GM23338 (cell line): ENCODE data around the gene KRT32. TPM values are rescaled to one million over a fixed set of nuclear protein-coding genes. Genes with fewer than 3 reads are reported as not detected.

Experiments
- ATAC-seq: fragments of 200-7000 bp; cut with Tn5 transposase; 3 replicates; pipeline ENCODE4 v1.9.1; 2020
- DNase-seq: peaks from one replicate; pipeline ENCODE4 v3.0.0-alpha.2; 2015; ENCODE audit warnings: low spot score
- H2AFZ ChIP-seq: fragments of 200-600 bp; sonication (generic); 2 replicates; pipeline ENCODE4 v1.8.0; 2016; ENCODE audit warnings: antibody characterized with exemption, mild to moderate bottlenecking, moderate library complexity
- H3F3A ChIP-seq: fragments of 200-600 bp; sonication (generic); replicated peaks from 2 replicates; pipeline ENCODE4 v1.8.0; 2017; ENCODE audit warnings: antibody characterized with exemption, mixed run types, low read depth
- H3K27ac ChIP-seq: fragments of 200-600 bp; sonication (generic); 2 replicates; pipeline ENCODE4 v1.6.1; 2016; ENCODE audit warnings: low read depth
- H3K27me3 ChIP-seq: fragments of 200-600 bp; sonication (generic); 2 replicates; pipeline ENCODE4 v1.8.0; 2016; ENCODE audit warnings: mild to moderate bottlenecking, mixed run types, moderate library complexity; ENCODE audit not compliant: insufficient read depth
- H3K36me3 ChIP-seq: fragments of 200-600 bp; sonication (generic); 2 replicates; pipeline ENCODE4 v1.8.0; 2016; ENCODE audit warnings: mild to moderate bottlenecking; ENCODE audit not compliant: insufficient read depth
- H3K4me1 ChIP-seq: fragments of 200-600 bp; sonication (generic); 2 replicates; pipeline ENCODE4 v1.8.0; 2016; ENCODE audit warnings: mild to moderate bottlenecking, moderate library complexity; ENCODE audit not compliant: insufficient read depth
- H3K4me2 ChIP-seq: fragments of 200-600 bp; sonication (generic); 2 replicates; pipeline ENCODE4 v1.7.1; 2017; ENCODE audit warnings: mixed run types
- H3K4me3 ChIP-seq: fragments of 200-600 bp; sonication (generic); 2 replicates; pipeline ENCODE4 v1.6.1; 2016; ENCODE audit warnings: mixed run types
- H3K79me2 ChIP-seq: fragments of 200-600 bp; sonication (generic); replicated peaks from 2 replicates; pipeline ENCODE4 v1.8.0; 2017; ENCODE audit warnings: mild to moderate bottlenecking; ENCODE audit not compliant: insufficient read depth
- H3K9me2 ChIP-seq: fragments of 200-600 bp; sonication (generic); 2 replicates; pipeline ENCODE4 v1.8.0; 2017; ENCODE audit not compliant: insufficient read depth
- H4K20me1 ChIP-seq: fragments of 200-600 bp; sonication (generic); replicated peaks from 2 replicates; pipeline ENCODE4 v1.8.0; 2017; ENCODE audit warnings: mild to moderate bottlenecking; ENCODE audit not compliant: insufficient read depth
- H3K27ac Mint-ChIP-seq: 2 replicates; pipeline ENCODE4 v1.8.0; 2020; ENCODE audit warnings: inconsistent platforms, mild to moderate bottlenecking, moderate library complexity, mixed read lengths
- H3K27me3 Mint-ChIP-seq: 3 replicates; pipeline ENCODE4 v1.8.0; 2022; ENCODE audit warnings: low read depth, mild to moderate bottlenecking, moderate library complexity, mixed read lengths, inconsistent platforms; ENCODE audit not compliant: insufficient read depth, poor library complexity
- H3K36me3 Mint-ChIP-seq: 3 replicates; pipeline ENCODE4 v1.8.0; 2021; ENCODE audit warnings: low read depth, mild to moderate bottlenecking, inconsistent platforms, moderate library complexity, mixed read lengths
- H3K4me1 Mint-ChIP-seq: 3 replicates; pipeline ENCODE4 v1.8.0; 2020; ENCODE audit warnings: mild to moderate bottlenecking, inconsistent platforms, mixed read lengths
- H3K4me3 Mint-ChIP-seq: 3 replicates; pipeline ENCODE4 v1.8.0; 2021; ENCODE audit warnings: moderate library complexity, mild to moderate bottlenecking, inconsistent platforms, mixed read lengths
- H3K9me3 Mint-ChIP-seq: 3 replicates; pipeline ENCODE4 v1.8.0; 2020; ENCODE audit warnings: moderate library complexity, mild to moderate bottlenecking, inconsistent platforms, mixed read lengths
- CREB1 ChIP-seq: fragments of 250-450 bp; sonication (Bioruptor Pico); IDR thresholded peaks from 2 replicates; pipeline ENCODE4 v1.5.0; 2020; ENCODE audit warnings: low read depth, mild to moderate bottlenecking, moderate library complexity
- EZH2 ChIP-seq: fragments of 200-600 bp; sonication (generic); IDR thresholded peaks from one replicate; pipeline ENCODE4 v1.8.0; 2017; ENCODE audit warnings: antibody characterized with exemption, mild to moderate bottlenecking, low read depth; ENCODE audit not compliant: unreplicated experiment
- EZH2phosphoT487 ChIP-seq: fragments of 200-600 bp; sonication (generic); IDR thresholded peaks from one replicate; pipeline ENCODE4 v1.8.1; 2018; ENCODE audit warnings: antibody characterized with exemption; ENCODE audit not compliant: unreplicated experiment
- NANOG ChIP-seq: IDR thresholded peaks from 2 replicates; pipeline ENCODE4 v1.6.1; 2016; ENCODE audit warnings: antibody characterized with exemption, borderline replicate concordance
- POLR2AphosphoS5 ChIP-seq: IDR thresholded peaks from 2 replicates; pipeline ENCODE4 v1.6.1; 2016; ENCODE audit warnings: antibody characterized with exemption, low read depth
- STAT1 ChIP-seq: IDR thresholded peaks from one replicate; pipeline ENCODE4 v1.6.1; 2016; ENCODE audit warnings: antibody characterized with exemption; ENCODE audit not compliant: unreplicated experiment
- ZNF114 ChIP-seq: fragments of 250-450 bp; sonication (Bioruptor Pico); IDR thresholded peaks from 2 replicates; pipeline ENCODE4 v1.5.0; 2020; ENCODE audit warnings: mild to moderate bottlenecking, moderate library complexity
- ZNF331 ChIP-seq: fragments of 250-450 bp; sonication (Bioruptor Pico); IDR thresholded peaks from 2 replicates; pipeline ENCODE4 v1.5.0; 2020; ENCODE audit warnings: low read depth, mild to moderate bottlenecking, moderate library complexity
- polyA plus RNA-seq: library from polyadenylated mRNA; unstranded; fragments of >200 nt; fragmentation: Nextera tagmentation; extraction: Ambion mirVana; gene quantifications from 2 replicates; pipeline ENCODE4 v1.2.1, GENCODE V29; 2016
- total RNA-seq: library from RNA; depleted of rRNA; stranded (reverse); fragments of >200 nt; shearing (Covaris generic); gene quantifications from 2 replicates; pipeline ENCODE4 v1.2.3, GENCODE V29; 2014
- TF ChIP-seq, protein P1 (sequence below), 2 experiments: fragments of 200-600 bp in 1 of 2; sonication (generic) in 1 of 2; conservative IDR thresholded peaks; 2 replicates each; pipeline versions ENCODE4 v1.5.1 to v1.6.1; 2016 to 2017; ENCODE audit warnings: antibody characterized with exemption in 2 of 2, low read depth in 2 of 2, mild to moderate bottlenecking in 2 of 2, moderate library complexity in 1 of 2
- TF ChIP-seq, protein P2 (sequence below): fragments of 250-450 bp; sonication (Bioruptor Pico); IDR thresholded peaks from 2 replicates; pipeline ENCODE4 v1.5.0; 2020; ENCODE audit warnings: mild to moderate bottlenecking, moderate library complexity
- TF ChIP-seq, protein P3 (sequence below): IDR thresholded peaks from one replicate; pipeline ENCODE4 v1.6.1; 2018; ENCODE audit warnings: antibody characterized with exemption; ENCODE audit not compliant: unreplicated experiment

The KRT32 gene
- total and polyA plus RNA-seq, 2 experiments from 2014 or later, result not detected

DNA sequence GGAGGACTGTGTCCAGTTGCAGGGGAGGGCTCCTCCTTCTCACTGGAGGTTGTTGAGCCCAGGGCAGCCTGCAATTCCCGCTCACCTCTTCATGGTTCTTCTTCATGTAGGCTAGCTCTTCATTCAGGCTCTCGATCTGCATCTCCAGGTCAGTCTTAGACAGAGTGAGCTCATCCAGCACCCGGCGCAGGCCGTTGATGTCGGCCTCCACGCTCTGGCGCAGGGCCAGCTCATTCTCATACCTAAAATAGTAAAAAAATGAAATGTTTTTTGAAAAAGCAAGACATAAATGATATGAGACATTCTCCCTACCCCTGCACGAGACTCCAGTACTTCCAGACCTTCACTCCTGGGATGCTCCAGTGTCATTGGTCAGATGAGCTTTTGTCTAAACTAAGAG is 36.0 kb upstream of the KRT32 start:
- TF ChIP-seq ZNF114 (CRISPR knock-in tag), result no peak
- TF ChIP-seq ZNF331 (CRISPR knock-in tag), result no peak
- TF ChIP-seq, protein P1, sequence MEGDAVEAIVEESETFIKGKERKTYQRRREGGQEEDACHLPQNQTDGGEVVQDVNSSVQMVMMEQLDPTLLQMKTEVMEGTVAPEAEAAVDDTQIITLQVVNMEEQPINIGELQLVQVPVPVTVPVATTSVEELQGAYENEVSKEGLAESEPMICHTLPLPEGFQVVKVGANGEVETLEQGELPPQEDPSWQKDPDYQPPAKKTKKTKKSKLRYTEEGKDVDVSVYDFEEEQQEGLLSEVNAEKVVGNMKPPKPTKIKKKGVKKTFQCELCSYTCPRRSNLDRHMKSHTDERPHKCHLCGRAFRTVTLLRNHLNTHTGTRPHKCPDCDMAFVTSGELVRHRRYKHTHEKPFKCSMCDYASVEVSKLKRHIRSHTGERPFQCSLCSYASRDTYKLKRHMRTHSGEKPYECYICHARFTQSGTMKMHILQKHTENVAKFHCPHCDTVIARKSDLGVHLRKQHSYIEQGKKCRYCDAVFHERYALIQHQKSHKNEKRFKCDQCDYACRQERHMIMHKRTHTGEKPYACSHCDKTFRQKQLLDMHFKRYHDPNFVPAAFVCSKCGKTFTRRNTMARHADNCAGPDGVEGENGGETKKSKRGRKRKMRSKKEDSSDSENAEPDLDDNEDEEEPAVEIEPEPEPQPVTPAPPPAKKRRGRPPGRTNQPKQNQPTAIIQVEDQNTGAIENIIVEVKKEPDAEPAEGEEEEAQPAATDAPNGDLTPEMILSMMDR (conservative IDR thresholded peaks at IDR 0.05; ENCODE audit: low read depth in 2 of 2), result no peak
- TF ChIP-seq, protein P2, sequence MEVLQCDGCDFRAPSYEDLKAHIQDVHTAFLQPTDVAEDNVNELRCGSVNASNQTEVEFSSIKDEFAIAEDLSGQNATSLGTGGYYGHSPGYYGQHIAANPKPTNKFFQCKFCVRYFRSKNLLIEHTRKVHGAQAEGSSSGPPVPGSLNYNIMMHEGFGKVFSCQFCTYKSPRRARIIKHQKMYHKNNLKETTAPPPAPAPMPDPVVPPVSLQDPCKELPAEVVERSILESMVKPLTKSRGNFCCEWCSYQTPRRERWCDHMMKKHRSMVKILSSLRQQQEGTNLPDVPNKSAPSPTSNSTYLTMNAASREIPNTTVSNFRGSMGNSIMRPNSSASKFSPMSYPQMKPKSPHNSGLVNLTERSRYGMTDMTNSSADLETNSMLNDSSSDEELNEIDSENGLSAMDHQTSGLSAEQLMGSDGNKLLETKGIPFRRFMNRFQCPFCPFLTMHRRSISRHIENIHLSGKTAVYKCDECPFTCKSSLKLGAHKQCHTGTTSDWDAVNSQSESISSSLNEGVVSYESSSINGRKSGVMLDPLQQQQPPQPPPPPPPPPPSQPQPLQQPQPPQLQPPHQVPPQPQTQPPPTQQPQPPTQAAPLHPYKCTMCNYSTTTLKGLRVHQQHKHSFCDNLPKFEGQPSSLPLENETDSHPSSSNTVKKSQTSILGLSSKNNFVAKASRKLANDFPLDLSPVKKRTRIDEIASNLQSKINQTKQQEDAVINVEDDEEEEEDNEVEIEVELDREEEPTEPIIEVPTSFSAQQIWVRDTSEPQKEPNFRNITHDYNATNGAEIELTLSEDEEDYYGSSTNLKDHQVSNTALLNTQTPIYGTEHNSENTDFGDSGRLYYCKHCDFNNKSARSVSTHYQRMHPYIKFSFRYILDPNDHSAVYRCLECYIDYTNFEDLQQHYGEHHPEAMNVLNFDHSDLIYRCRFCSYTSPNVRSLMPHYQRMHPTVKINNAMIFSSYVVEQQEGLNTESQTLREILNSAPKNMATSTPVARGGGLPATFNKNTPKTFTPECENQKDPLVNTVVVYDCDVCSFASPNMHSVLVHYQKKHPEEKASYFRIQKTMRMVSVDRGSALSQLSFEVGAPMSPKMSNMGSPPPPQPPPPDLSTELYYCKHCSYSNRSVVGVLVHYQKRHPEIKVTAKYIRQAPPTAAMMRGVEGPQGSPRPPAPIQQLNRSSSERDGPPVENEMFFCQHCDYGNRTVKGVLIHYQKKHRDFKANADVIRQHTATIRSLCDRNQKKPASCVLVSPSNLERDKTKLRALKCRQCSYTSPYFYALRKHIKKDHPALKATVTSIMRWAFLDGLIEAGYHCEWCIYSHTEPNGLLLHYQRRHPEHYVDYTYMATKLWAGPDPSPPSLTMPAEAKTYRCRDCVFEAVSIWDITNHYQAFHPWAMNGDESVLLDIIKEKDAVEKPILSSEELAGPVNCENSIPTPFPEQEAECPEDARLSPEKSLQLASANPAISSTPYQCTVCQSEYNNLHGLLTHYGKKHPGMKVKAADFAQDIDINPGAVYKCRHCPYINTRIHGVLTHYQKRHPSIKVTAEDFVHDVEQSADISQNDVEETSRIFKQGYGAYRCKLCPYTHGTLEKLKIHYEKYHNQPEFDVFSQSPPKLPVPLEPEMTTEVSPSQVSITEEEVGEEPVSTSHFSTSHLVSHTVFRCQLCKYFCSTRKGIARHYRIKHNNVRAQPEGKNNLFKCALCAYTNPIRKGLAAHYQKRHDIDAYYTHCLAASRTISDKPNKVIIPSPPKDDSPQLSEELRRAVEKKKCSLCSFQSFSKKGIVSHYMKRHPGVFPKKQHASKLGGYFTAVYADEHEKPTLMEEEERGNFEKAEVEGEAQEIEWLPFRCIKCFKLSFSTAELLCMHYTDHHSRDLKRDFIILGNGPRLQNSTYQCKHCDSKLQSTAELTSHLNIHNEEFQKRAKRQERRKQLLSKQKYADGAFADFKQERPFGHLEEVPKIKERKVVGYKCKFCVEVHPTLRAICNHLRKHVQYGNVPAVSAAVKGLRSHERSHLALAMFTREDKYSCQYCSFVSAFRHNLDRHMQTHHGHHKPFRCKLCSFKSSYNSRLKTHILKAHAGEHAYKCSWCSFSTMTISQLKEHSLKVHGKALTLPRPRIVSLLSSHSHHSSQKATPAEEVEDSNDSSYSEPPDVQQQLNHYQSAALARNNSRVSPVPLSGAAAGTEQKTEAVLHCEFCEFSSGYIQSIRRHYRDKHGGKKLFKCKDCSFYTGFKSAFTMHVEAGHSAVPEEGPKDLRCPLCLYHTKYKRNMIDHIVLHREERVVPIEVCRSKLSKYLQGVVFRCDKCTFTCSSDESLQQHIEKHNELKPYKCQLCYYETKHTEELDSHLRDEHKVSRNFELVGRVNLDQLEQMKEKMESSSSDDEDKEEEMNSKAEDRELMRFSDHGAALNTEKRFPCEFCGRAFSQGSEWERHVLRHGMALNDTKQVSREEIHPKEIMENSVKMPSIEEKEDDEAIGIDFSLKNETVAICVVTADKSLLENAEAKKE, result no peak
- TF ChIP-seq EZH2, result no peak
- no peak for TF ChIP-seq CREB1
- TF ChIP-seq STAT1, result no peak
- TF ChIP-seq EZH2phosphoT487, result no peak
- no peak for TF ChIP-seq NANOG
- TF ChIP-seq, protein P3, sequence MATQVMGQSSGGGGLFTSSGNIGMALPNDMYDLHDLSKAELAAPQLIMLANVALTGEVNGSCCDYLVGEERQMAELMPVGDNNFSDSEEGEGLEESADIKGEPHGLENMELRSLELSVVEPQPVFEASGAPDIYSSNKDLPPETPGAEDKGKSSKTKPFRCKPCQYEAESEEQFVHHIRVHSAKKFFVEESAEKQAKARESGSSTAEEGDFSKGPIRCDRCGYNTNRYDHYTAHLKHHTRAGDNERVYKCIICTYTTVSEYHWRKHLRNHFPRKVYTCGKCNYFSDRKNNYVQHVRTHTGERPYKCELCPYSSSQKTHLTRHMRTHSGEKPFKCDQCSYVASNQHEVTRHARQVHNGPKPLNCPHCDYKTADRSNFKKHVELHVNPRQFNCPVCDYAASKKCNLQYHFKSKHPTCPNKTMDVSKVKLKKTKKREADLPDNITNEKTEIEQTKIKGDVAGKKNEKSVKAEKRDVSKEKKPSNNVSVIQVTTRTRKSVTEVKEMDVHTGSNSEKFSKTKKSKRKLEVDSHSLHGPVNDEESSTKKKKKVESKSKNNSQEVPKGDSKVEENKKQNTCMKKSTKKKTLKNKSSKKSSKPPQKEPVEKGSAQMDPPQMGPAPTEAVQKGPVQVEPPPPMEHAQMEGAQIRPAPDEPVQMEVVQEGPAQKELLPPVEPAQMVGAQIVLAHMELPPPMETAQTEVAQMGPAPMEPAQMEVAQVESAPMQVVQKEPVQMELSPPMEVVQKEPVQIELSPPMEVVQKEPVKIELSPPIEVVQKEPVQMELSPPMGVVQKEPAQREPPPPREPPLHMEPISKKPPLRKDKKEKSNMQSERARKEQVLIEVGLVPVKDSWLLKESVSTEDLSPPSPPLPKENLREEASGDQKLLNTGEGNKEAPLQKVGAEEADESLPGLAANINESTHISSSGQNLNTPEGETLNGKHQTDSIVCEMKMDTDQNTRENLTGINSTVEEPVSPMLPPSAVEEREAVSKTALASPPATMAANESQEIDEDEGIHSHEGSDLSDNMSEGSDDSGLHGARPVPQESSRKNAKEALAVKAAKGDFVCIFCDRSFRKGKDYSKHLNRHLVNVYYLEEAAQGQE, result no peak
- no peak for TF ChIP-seq POLR2AphosphoS5

More for the DNA sequence above, 36.0 kb upstream of the KRT32 start:
- no peak for DNase-seq
- H3K27me3 Mint-ChIP-seq, result peaks cover 3% of the 10 kb centered on the region
- H3K9me3 Mint-ChIP-seq, result no peaks in the 10 kb centered on the region
- H3K27me3 ChIP-seq, result no peaks in the 10 kb centered on the region
- ATAC-seq, result no peak
- H3K36me3 ChIP-seq, result no peaks in the 10 kb centered on the region
- H3F3A ChIP-seq, result no peaks in the 10 kb centered on the region
- H4K20me1 ChIP-seq, result no peaks in the 10 kb centered on the region
- no peaks in the 10 kb centered on the region; the same call in 2 of the 3 replicates for H3K36me3 Mint-ChIP-seq
- H3K4me2 ChIP-seq, result no peak overlapping the region
- no peaks in the 10 kb centered on the region for H3K9me2 ChIP-seq
- peaks cover 12% of the 10 kb centered on the region for H3K4me1 ChIP-seq
- H3K4me3 Mint-ChIP-seq, result no peak overlapping the region
- H2AFZ ChIP-seq, result no peak overlapping the region
- no peaks in the 10 kb centered on the region for H3K79me2 ChIP-seq
- H3K4me3 ChIP-seq, result no peak overlapping the region
- H3K27ac Mint-ChIP-seq, result no peak overlapping the region
- peaks cover 22% of the 10 kb centered on the region for H3K4me1 Mint-ChIP-seq
- H3K27ac ChIP-seq, result no peak overlapping the region
